HG03558 (cell line): ENCODE results near the gene ABHD16B.
"Not testable (repeated sequence)": the region's sequence is repeated elsewhere in the genome, so short reads cannot be mapped to it uniquely, and the experiment has no call there.

Source experiments
- ATAC-seq: cut with Tn5 transposase; IDR thresholded peaks from one replicate; pipeline ENCODE4 v1.9.1; 2021; ENCODE audit warnings: moderate number of reproducible peaks; ENCODE audit not compliant: unreplicated experiment; ENCODE audit errors: extremely low read depth

The ABHD16B gene

GRCh38 chr20:63874241-63874640 lies 12.9 kb downstream of the ABHD16B start:
- ATAC-seq, result not testable (repeated sequence)

GRCh38 chr20:63876489-63877036 lies 15.3 kb downstream of the ABHD16B start:
- ATAC-seq, result no peak

DNA sequence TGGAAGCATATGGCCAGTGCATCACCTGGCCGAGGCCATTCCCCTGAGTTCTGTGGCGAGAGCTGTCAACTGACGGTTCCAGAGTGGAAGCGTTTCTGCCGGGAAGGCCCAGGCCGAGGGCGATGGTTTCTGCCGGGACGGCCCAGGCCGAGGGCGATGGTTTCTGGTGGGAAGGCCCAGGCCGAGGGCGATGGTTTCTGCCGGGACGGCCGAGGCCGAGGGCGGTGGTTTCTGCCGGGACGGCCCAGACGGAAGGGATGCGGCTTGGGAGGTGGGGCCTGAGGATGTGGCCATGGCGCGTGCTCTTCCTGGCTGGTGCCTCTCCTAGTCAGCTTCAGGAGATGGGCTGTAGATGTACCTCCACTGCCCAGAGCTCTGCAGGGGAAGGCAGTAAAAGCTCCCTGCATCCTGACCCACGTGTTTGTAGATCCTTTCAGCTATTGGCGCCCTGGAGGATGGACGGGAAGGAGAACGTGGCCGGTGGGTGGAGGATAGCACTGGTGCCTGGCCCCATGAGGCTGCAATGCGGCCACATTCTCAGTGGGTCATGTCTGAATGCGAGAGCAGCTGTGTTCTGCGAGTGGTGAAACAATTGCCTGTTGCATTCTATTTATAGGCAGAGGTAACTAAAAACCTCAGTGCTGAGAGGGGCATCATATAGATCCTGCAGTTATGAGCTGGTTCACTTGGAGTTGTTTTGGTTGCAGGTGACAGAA lies 16.6 kb downstream of the ABHD16B start:
- ATAC-seq, result no peak

DNA sequence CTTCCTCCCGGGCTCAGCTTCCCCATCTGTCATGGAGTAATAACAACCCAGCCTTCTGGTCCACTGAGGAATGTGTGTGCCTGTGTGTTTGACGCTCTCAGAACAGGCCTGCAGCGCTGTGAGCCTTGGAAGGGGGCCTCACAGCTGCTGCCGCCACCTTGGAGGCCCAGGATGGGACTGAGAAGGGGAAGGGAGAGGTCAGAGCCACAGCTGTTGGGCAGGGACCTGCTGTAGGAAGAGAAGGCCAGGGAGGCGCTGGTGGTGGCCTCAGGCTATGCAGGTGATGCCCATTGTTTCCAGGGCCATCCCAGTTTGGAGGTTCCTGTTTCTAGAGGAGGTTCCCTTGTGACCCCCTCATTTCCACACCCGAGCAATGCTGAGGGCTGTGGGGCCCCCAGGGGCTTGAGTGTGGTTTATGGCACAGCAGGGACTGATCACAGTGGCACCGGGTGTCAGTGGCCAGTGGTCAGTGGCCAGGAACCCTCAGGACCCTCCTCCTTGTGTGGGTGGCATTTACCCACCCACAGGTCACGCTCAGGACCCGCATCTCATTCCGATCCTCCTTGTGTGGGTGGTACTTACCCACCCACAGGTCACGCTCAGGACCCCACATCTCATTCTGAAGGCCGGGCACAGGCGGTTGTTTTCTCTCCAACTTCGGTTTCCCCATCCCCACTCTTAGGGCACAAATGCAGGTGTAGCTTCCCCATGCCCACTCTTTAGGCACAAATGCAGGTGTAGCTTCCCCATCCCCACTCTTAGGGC lies 17.8 kb downstream of the ABHD16B start:
- no peak for ATAC-seq

- ATAC-seq, result not testable (repeated sequence)
Observed at GRCh38 chr20:63880901-63881300, 19.6 kb downstream of the ABHD16B start.

DNA sequence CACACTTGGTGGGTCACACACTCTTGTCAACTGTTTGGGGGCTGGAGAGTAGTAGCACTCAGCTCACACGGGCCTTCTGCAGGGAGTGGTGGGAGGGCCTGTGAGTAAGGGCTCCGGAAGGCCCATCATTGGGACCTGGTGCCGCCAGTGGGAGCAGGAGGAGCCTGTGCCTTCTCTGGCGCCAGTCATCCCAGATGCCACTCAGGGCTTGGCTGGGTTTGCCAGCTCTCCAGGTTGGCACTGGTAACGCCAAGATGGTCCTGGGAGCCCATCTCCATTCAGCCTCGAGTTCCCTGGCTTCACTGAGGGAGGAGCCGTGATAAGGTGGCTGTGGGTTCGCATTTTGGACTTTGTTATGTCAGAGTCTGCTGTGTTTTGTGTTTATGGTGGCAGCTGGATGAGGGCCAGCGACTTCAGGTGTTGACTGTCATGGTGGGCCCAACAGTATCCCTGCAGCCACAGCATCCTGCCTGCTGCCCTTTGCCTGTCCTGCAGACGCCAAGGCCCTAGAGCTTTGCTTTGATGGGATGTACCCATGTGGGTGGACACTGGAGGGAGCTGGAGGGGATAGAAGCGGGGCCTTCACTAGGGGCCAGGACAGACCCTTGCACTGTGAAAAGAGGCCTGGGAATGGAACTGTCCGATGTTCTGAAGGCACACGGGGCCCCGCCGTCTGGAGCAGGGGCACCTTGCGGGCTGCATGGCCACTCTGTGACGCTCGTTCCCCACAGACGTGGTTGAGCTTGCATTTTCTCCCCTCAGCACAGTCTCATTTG lies 20.3 kb downstream of the ABHD16B start:
- ATAC-seq, result no peak

DNA sequence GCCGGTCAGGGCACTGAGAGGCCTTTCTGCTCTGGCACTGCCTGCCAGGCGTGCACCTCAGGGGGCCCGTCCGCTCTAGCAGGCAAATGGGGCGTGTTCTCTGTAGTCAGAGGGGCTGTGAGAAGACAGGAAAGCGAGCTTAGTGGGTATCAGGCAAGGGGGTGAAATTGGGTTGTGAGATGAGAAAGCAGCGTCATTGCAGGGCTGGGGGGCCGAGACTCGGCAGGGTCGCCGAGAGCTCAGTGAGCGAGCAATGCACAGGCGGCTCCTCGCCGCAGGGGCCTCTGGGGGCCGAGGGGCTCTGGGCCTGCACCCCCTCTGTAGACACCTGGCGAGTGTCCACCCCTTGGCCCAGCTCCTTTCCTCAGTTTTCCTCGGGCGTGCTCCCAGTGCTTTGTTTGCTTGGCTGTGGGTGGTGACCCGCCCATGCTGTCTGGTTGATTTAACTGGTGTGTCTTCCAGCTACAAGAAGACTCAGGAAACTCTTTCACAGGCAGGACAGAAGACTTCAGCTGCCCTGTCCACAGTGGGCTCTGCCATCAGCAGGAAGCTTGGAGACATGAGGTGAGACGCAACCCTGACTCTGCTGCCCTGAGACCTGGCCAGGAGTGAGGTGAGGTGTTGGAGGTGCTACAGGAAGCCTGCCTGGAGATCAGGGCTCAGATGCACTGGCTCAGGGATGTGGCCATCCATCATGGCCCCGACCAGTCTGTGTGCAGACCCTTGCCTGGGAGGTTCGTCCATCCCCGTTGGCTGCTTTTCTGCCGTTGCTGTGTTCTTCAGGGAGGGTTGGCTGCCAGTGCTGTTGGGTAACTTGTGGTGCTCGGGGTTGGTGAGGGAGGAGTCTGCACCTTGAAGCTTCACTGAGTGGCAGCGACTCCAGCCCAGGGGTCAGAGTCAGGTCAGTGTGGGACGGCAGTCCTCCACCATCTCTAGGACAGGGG lies 21.2 kb downstream of the ABHD16B start:
- no peak for ATAC-seq

DNA sequence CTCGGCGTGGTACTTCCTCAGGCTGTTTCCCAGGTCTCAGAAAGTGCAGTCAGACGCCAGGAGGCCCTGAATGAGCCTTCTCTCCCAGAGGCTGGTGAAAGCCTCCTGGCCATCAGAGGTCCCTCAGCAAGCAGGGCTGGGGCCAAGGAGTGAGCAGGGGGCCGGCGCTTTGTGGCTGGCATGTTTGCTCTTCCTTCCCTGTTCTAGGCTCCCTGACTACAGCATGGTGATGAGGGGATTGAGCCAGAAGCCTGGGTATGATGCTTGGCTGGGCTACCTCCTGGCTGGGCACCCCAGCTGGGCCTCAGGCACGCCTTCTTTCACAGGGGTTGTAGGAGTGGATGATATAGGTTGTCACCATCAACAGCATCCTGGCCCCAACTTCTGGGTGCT lies 21.9 kb downstream of the ABHD16B start:
- no peak for ATAC-seq

DNA sequence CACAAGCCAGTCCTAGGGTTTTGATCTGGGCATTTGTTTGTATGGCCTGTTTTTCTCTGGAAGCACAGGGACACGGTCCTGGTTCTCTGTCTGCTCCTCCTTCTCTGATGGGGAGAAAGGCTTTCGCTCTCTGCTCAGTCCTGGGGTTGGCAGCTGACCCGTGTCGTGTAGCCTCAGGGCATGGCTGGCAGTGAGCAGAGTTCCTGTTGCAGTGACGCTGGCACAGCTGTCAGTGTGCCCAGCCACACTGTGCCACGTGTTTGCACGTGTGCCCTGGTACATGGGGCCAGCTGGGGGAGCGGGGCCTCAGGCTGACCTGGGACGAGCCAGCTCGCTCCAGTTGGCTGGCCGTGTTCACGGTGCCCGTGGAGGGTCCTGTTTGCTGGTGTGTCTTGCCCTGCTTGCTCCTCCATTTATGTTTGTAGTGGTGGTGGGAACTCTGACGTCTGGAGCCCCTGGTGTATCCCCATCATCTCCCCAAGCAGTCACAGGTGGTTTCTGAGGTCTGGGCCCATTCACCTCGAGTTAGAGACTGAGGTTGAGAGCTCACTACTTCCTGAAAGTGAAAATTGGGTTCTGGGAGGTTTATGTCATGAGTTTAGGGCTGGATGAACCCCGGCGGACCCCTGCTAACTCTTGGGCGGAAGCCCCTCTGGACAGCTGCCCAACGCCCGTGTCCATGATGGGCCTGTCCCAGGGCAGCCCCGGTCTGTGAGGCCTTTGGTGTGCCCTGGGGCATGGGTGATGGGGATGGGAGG lies 23.4 kb downstream of the ABHD16B start:
- ATAC-seq, result no peak

DNA sequence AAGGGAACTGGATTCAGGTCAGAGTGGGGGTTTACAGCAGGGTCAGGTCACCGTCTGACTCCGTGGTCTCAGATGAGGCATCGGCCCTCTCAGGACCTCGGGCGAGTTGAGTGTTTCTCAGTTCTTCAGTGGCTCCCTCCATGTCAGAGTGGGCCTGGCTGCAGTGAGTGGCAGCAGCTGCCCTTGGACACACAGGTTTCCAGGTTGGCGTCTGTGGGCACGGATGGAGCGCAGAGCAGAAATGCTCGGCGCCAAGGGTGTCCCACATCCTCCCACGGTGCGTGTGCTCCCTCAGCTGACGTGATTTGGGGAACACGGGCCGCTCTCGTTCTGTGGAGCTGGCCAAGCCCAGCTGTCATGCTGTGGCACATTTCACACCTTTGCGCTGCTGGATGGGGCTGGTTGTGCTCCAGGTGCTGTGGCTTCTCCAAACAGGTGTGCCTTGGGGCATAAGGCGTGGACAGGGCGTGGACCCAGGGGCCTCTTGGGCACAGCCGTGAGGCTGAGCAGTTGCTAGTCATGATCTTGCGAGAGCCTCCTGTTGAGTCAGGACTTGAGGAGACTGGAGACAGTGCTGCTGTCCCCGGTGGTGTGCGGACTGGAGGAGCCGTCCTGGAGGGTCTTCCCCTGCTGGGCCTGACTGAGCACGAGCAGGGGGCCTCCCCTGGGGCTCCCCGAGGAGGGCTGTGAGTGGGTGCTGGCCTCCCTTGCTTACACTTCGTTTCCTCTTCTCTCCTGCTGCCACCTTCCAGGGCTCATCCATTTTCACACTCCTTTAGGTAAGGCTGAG lies 24.2 kb downstream of the ABHD16B start:
- ATAC-seq, result no peak

- ATAC-seq, result no peak
Observed at GRCh38 chr20:63886054-63886419, 24.7 kb downstream of the ABHD16B start.

DNA sequence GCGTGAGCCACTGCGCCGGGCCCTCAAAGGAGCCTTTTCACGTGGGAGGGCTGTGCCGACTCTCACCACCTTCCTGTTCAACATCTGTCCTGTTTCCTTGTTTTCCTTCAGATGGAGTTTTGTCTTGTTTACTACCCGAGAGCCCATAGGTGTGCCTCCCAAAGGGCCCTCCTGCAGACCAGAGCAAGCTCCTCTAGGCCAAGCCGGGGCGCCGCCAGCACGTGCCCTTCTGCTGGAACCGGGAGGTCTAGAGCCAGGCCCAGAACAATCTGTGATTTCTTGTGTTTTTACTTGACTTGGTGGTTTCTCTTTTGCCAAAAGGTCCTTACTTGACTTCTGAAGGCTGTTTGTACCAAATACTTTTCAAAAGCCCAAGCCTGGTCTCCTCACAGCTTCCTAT lies 25.6 kb downstream of the ABHD16B start:
- no peak for ATAC-seq

DNA sequence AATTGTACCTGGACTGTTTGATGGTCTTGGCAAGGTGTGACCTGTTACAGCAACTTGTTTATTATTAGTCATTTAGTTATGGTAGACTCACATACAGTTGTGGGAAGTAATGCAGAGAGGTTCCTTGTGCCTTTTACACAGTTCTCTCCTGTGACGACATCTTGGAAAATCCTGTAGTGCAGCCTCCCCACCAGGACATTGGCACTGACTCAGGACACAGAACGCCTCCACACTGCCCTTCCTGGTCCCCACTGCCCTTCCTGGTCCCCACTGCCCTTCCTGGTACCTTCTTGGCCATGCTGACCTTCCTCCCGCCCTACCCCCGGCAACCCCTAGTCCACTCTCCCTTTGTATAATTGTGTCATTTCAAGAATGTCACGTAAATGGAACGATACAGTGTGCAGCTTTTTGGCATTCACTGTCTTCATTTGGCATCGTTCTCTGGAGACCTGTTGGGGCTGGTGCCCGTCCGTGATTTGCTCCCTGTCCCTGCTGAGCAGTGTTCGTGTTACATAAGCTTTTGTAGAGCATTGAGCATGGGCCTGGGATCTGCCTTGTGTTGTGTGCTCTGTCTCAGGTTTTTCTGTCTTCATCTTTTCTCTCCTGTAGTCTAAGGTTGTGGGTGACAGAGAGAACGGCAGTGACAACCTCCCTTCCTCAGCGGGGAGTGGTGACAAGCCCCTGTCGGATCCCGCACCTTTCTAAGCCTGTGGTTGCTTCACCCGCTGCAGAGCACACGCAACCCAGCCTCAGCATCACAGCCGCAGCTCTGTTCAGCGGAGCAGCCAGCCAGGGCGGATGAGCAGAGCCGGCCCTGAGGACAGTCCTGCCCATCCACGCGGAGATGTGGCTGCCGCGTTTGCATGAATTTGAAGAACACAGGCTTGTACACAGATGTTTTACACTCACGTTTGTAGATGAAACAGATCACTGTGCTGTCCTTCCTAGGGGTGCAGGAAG lies 28.2 kb downstream of the ABHD16B start:
- ATAC-seq, result no peak

GRCh38 chr20:63890201-63890576 lies 28.9 kb downstream of the ABHD16B start:
- no peak for ATAC-seq

DNA sequence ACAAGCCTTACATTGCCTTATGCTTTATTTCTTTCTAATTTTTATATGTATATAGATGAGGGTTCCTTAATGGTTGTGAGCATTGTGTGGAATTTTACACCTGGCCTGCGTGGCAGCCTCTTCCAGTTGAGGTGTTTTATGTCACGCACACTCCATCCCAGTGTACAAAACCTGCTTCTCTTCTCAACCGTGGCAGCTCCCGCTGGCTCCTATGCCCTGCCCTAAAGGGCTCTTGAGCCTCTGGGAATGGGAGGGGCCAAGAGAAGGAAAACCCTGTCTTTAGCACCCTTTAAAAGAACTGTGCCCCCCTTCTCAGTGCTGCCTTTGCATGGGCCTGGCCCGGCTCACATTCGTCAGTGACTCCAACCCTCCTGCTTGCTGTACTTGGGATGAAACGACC lies 29.3 kb downstream of the ABHD16B start:
- no peak for ATAC-seq

GRCh38 chr20:63891061-63892002 lies 30.0 kb downstream of the ABHD16B start:
- no peak for ATAC-seq
